Measurements from ENCODE around the gene SCARB2.

GRCh38 chr4:76251441-76252270, 38.0 kb upstream of the SCARB2 start, which contains the start of gene FAM47E:
- TF ChIP-seq CTCF (IDR thresholded peaks at IDR 0.05) (peak; percentile 31 to 71 (median 48)), POLR2A (IDR thresholded peaks at IDR 0.05) (peak; percentile 38 to 74 (median 71))
